GM18873 (cell line): ENCODE data around the gene KRT6C.
"Not testable (repeated sequence)": the region's sequence is repeated elsewhere in the genome, so short reads cannot be mapped to it uniquely, and the experiment has no call there.

Experiments
- ATAC-seq: cut with Tn5 transposase; IDR thresholded peaks from one replicate; pipeline ENCODE4 v1.9.1; 2021; ENCODE audit warnings: mild to moderate bottlenecking, moderate library complexity, moderate number of reproducible peaks; ENCODE audit not compliant: unreplicated experiment, low FRiP score

Gene KRT6C

DNA sequence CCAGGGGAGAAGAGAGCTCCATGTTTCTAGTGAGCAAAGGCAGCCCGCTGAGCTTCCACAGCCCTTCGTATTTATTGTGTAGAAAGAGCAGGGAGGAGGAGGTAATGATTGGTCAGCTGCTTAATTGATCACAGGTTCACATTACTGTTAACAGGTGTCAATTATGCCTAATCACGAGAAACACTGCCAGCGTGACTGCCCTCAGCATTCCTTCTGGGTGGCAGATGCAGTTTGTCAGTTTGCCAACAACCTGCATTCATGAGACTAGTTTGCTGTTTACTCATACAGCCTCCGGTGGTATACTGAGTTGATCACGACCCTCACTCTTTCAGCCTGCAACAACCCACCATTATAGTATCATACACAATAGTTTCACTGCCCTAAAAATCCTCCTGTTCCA, 27.0 kb upstream of the KRT6C start:
- ATAC-seq, result not testable (repeated sequence)

DNA sequence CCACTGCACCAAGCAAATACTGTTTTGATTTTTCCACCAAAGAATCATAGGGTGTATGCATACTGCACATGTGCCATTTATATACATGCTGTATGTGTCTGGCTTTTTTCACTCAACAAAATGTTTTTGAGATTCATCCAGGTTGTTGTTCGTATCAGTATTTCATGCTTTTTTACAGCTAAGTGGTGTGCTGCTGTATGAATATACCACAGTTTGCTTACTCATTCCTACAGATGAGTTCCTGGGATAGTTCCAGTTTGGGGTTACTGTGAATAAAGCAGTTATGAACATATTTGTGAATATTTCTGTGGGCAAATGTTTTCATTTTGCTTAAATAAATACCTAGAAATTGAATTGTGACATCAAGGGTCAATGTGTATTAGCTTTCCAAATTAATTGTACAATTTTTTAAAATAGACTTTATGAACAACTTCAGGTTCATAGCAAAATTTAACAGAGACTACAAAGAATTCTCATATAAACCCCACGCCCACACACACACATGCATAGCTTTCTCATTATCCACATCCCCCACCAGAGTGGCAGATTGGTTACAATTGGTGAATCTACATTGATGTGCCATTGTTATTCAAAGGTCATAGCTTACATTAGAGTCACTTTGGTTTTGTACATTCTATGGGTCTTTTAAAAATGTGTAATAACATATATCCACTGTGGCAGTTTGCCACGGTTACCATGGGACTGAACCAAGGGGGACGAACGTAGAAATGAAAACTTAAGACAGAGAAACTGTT, 26.4 kb upstream of the KRT6C start:
- no peak for ATAC-seq

DNA sequence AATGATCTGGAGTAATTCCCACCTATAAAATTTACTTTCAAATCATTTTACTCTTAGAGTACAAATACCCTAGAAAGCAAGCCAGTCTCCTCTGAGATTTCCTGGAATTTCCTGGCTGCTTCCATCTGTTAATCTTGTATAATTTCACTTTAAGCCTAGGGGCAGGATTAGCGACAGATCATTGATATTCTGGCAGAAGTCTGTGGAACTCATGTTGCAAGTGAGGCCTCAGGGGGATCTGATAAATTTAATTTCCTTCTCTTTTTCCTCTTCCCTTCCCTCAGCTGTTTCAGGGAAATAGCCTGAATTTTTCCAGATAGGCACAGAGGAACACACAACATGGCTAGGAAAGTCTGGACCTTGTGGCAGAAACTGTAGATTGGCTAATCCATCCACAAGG, 25.3 kb upstream of the KRT6C start:
- ATAC-seq, result no peak

DNA sequence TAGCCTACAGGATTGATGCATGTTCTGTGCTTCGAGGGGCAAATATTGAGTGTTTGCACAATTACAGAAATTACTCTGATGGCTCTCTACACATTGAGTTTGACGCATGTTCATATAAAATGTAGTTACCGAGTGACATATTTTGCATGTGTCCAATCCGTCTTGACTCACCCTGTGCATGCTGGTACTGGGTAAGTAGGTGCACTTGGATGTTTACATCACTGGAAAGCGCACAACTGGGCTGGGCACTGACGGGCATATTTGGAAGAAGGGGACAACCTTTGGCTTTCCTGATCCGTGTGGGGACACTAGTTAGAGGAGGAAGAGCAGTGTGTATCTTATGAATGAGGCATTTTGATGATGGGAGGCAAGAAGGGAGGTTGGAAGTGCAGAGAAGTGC, 24.4 kb upstream of the KRT6C start:
- ATAC-seq, result no peak

DNA sequence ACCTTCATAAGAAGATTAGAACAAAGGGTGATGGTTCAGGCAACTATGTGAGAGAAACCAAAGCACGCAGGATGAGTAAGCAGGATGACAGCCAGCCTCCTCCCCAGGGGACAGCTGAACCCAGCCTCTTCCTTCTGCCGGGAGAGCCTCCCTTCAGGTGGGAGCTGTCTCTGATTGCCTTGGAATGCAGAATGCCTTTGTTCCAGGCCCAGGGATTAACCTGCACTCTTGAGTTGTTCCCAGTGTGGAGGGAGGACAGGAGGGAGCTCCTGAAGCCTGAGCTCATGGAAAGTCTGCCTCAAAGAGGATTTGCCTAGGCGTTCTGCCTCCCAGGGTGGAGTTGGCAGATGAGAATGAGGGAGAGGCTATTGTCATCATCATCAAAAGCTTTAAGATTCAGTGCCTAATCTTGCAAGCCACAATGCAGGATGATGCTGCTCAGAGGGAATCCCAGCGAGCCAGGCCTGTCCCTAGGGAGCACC, 23.0 kb upstream of the KRT6C start:
- ATAC-seq, result no peak

DNA sequence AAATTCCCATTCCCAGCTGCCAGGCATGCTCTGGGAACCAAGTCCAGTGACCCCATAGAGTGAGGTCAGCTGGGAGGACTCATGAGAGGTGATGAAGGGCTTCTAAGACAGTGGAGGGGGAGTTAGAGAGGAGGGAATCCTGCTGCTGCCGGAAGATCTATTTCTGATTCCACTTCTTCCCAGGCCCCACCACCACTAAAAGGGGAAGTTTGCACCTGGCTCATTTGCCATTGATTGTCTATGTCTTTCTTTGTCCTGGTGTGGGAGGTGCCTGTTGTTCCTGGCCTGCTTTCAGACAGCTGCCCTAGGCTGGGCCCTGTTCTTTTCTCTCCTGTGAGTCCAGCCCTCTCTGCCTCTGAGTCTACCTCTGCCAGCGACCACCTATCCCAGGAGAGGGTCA, 22.4 kb upstream of the KRT6C start:
- ATAC-seq, result no peak

DNA sequence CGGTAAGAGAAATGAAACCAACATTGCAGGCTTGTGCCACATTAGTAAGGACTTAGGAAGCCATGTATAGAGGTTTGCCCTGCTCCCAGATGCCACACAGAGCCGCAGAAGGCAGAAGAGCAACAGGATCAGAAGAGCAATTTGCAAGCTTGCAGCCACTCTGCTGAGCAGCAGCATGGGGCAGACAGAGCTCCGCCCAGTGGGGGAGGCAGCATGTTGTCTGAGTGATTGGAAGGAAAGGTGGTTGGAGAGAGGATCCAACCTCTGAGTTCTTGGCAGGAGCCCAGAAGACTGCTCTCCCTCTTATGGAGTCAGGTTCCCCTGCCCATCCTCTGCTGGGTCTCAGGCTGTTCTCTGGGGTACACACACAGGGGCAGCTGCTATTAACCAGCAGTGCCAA, 21.8 kb upstream of the KRT6C start:
- ATAC-seq, result no peak

DNA sequence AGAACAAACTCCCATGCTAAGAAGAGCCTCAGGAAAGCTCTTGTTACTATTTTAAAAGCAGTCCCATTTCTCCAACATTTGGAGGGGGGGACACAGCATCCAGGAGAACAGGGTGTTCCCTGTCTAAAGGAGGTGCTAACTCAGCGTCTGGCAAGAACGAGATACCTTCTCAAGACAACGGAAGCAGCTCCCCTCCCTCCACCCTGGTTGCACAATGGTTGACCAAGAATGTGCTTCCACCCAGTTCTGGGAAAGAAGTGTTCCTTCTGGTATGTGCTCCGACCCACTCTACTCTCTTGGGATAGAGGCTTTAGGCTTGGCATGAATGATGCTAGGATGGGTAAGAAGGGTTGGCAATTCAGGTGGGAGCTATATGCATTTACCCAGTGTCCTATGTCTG, 20.9 kb upstream of the KRT6C start:
- ATAC-seq, result no peak

DNA sequence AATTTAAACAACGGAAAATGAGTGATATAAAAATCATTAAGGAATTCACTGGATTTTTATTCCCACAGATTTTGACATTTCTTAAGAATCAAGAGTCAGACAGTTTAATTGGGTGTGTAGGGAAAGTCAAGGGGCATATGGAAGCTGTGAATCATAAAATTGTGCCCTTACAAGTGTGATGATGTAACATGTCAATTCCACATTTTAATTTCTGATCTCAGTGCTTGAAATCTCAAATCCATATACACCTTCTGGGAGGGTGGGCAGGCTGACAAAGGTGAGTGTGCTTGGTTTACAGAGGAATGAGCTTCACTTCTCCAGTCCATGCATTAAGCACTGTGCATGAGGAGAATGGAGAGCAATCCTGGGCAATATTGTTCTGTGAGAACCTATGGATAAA, 20.5 kb upstream of the KRT6C start:
- no peak for ATAC-seq

DNA sequence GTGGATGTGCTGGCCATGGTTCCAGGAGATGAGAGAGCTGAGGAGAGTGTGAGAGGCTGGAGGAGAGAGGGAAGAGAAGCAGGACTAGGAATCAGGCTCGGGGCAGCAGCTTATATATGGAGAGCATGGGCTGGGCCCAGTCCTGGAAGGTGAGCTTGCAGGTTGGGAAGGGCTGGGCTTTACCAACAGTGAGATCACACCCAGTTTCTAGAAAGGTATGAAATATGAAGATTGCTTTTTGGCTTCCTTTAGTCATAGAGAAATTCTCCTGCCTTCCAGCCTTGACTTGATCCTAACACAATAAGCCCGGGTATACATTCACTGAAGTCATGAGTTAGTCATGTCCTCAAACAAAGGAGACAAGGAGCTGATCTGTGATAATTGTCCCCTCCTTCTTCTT, 19.6 kb upstream of the KRT6C start, which contains the start of gene KRT6A:
TSS of gene KRT6A (minus strand) at position 86 of the 400 bp plus-strand sequence. CDS start at position 17, 69 bp downstream.
- ATAC-seq, result no peak

DNA sequence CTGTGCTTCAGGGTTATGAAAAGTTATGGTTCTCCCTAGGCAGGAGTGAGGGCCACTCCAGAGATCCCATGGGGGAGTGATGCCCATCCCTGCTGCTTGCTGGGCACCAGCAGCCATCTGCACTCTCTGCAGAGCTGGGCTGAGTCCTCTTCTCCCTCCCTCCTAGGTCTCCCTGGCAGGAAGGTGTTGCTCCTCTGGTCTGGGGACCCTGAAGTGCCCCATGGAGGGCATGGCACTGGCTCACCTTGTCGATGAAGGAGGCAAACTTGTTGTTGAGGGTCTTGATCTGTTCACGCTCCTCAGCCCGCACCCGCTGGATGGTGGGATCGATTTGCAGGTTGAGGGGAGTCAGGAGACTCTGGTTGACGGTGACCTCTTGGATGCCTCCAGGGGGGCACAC, 18.8 kb upstream of the KRT6C start:
- not testable (repeated sequence) for ATAC-seq

DNA sequence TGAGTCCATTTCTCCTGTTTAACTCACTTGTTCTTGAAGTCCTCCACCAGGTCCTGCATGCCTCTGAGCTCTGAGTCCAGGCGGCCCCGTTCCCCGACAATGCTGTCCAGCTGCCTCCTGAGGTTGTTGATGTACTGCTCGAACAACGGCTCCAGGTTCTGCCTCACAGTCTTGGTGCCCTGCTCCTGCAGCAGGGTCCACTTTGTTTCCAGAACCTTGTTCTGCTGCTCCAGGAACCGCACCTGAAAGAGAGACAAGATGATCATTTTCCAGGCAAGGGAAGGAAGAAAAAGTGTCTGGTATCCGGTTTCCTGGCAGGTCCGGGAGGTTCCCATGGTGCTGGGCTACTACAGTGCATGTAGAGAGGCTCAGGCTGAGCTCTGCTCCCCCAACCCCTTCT, 17.9 kb upstream of the KRT6C start:
- not testable (repeated sequence) for ATAC-seq

DNA sequence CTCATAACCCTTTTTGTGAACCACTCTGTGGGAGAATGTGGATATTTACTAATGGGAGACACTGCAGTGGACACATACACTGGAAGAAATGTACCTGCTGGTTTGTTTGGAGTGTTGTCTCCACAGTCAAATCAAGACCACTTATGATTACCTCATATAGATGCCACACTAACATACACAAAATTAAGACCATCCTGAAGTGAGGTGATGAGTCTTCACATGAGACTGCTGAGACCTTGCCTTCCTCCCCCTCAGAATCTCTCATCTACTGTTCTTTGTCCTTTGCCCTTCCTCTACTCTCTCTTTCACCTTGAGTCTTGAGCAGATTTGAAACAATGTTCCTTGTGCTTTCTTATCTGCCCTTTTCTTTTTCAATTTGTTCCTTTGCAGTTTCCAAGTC, 15.1 kb upstream of the KRT6C start:
- ATAC-seq, result no peak

DNA sequence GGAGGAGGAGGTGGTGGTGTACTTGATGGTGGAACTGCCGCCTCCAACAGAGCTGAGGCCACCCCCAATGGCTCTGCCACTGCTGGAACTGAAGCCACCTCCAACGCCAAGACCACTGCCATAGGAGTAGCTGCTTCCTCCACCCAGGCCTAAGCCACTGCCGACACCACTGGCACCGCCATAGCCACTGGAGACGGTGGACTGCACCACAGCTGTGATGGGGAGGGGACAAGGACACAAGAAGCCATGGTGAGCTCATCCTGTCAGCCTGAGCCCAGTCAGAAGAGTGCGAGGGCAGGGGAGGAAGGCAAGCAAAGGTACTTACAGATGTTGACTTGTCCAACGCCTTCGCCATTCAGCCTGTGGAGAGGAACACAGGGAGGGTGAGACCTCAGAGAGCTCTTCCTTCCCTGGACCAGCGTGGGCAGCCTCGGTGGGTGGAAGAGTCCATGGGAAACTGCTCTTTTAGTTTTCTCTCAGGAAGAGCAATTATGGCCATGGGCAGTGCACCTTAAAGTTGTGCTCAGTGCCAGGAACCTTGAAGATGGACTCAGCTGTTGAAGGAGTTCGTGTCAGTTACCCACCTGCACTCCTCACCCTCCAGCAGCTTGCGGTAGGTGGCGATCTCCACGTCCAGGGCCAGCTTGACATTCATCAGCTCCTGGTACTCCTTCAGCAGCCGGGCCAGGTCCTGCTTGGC, 14.3 kb upstream of the KRT6C start:
- ATAC-seq, result not testable (repeated sequence)

DNA sequence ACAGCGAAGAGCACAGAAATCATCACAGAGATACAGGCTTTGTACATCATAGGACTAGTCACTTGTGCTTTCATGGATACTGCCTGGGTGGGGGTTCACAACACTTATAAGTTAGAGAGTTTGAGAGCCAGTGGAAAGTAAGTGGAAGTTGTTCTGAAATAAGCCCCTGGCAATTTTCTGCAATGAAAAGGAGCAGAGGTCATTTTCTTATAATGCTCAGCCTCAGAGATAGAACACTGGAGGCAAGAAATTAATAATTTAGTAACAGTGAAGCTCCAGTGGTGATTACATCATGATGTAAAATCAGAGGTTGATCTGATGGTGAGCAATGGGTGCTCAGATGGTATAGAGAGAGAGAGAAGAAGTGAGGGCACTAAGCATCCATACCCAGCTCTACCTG, 13.6 kb upstream of the KRT6C start:
- ATAC-seq, result no peak

DNA sequence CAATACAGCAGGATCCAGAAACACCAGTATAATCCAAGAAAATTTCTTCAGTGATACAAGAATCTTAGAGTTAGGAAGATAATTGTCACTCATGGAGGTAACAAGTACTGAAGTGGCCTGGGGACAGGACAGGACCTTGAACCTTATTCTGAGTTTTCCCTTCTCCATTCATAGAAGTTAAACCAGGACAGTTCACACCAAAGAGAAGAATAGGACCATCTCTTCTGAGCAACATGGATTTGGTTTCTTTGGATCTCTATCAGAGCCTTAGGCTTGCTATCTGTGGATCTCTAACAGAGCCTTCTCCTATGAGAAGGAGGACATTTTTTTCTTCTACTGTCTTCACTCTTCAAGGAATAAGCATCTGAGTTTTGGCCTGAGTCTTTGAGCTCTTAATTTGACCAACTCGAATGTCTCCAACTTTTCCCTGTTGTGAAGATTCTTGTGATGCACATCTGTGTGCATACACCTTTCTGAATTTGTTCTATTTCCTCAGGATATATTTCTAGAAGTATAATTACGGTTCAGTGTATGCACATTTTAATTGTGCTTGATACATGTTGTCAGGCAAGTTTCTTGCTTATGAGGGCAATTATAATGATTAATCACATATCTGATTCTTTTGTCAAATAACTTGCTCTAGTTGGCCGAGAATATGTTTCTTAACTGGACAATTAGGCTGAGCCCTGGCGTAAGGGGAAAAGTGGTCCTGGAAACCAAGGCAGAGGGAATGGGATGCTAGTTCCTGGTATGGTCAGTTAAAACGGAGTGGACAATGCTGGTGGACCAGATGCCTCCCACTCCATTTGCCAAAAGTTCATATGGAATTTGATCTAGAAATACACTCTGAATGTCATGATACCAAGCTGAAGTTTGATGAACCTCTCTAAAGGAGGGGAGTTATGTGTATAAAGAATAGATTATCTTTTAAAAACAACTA, 12.8 kb upstream of the KRT6C start:
- no peak for ATAC-seq

DNA sequence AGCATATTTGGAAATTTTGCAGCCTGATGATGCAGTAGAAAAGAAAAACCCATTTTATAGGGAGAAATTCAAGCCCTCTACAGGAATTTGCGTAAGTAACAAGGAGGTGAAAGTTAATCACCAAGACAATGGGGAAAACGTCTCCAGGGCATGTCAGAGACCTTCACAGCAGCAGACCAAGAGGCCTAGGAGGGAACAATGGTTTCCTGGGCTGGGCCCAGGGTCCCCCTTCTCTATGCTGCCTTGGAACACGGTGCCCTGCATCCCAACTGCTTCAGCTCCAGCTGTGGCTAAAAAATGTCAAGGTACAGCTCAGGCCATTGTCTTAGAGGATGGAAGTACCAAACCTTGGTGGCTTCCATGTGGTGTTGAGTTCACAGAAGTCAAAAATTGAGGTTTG, 6.5 kb upstream of the KRT6C start:
- no peak for ATAC-seq

DNA sequence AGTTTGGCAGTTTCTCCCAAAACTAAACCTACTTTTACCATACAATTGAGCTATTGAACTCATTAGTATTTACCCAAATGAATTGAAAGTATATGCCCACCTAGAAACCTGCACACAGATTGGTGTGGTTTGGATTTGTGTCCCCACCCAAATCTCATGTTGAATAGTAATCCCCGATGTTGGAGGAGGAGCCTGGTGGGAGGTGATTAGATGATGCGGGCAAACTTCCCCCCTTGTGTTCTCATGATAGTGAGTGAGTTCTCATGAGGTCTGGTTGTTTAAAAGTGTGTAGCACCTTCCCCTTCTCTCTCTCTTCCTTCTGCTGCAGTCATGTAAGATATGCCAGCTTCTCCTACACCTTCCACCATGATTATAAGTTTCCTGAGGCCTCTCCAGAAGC, 4.0 kb upstream of the KRT6C start:
- ATAC-seq, result no peak

DNA sequence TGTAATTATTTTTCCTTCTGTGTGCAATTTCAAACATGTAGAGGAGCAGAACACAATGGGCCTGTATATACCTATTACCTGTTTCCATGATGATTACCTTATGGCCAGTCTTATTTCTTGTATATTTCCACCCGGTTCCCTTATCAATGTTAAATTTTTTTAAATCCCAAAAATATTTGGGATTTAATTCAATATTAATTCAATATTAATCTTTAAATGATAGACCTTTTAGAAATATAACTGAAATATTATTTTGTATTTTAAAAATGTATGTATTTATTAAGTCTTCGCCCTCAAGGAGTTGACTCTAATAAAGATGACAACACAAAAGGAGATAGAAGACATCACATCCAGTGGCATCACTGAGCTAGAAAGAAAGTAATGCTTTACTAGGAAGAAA, 607 bp upstream of the KRT6C start:
- no peak for ATAC-seq

DNA sequence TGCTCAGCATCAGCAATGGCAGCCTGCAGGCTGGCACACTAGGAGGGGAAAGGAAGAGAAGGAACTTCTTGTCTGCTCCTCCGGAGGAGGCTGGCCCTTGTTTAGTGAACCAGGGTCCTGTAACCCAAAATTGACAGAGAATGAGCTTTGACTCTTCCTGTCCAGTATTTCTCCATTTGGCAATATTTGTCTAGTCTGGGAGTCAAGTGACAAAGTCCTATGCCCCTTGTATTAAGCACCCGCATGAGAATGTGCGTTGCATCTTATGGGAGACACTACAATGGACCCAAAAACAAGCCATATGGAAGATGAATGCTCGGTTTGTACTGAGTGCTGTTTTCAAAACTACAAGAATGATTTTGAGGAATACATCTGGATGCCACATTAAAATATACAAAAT, 3.8 kb downstream of the KRT6C start:
- ATAC-seq, result no peak

DNA sequence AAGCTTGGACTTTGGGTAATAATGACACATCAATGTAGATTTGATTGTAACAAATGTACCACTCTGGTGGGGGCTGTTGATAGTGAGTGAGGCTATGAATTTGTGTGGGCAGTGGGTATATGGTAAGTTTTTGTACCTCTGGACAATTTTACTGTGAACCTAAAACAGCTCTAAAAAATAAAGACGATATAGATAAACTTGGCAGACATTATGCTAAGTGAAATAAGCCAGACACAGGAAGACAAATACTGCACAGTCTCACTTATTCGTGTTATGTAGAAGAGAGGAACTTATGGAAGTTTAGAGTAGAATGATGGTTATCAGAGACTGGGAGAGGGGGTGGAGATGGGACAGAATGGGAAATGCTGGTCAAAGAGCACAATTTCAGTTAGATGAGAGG, 8.7 kb downstream of the KRT6C start:
- no peak for ATAC-seq
